ENCODE results near the gene AANAT.

AANAT gene

DNA sequence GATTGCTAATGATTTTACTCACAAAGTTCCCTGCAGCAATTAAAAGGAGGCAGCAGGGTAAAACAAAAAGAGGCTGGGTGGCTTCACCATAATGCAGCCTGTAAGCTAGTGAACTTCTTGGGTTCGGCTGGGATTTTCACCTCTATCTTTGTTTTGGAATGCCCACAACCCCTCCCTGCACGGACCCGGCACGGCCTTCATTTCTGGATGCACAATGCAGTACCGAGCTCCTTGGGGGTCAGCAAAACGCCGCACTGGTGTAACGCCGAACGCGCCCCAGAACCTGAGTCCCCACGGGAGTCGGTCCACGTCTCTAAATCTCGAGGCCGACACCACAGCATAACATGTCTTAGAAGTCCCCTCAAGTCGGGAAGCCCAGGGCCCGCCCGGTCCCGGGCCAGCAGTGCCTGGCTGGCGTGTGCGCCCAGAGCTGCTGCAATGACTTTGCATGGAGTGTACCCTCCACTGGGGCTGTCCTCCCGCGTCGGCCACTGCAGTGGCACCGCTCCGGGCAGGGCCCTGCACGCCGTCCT is 15.2 kb upstream of the AANAT start:
- Histone ChIP-seq H3K4me3 (ENCODE audit: low read length, poor library complexity, severe bottlenecking) (peak overlapping the region; percentile 95), H3K9me2 (replicated peaks; ENCODE audit: low read depth, low read length) (no peaks in the 10 kb centered on the region), H3K79me2 (ENCODE audit: insufficient read depth, low read length) (peaks cover 58% of the 10 kb centered on the region), H2AFZ (ENCODE audit: low read length) (no peak overlapping the region), H3K9me3 (ENCODE audit: insufficient read depth, low read depth, low read length) (no peaks in the 10 kb centered on the region), H3K9ac (ENCODE audit: low read depth, low read length, poor library complexity, severe bottlenecking) (peak overlapping the region; percentile 87), H3K4me1 (ENCODE audit: insufficient read depth, low read length, poor library complexity, severe bottlenecking) (peaks cover 42% of the 10 kb centered on the region), H3K36me3 (ENCODE audit: insufficient read depth, low read length) (no peaks in the 10 kb centered on the region), H3F3A (ENCODE audit: low read depth) (no peaks in the 10 kb centered on the region), H3K4me2 (ENCODE audit: low read depth, low read length, poor library complexity, severe bottlenecking) (peak overlapping the region; percentile 90), H4K20me1 (ENCODE audit: insufficient read depth, low read length, poor library complexity, severe bottlenecking) (peaks cover 52% of the 10 kb centered on the region), H3K27me3 (ENCODE audit: insufficient read depth, low read length, poor library complexity, severe bottlenecking) (no peaks in the 10 kb centered on the region)
- TF ChIP-seq EZH2phosphoT487 (IDR thresholded peaks at IDR 0.05; ENCODE audit: borderline replicate concordance) (no peak), CTCF (conservative IDR thresholded peaks at IDR 0.05; ENCODE audit: low read length) (no peak)

DNA sequence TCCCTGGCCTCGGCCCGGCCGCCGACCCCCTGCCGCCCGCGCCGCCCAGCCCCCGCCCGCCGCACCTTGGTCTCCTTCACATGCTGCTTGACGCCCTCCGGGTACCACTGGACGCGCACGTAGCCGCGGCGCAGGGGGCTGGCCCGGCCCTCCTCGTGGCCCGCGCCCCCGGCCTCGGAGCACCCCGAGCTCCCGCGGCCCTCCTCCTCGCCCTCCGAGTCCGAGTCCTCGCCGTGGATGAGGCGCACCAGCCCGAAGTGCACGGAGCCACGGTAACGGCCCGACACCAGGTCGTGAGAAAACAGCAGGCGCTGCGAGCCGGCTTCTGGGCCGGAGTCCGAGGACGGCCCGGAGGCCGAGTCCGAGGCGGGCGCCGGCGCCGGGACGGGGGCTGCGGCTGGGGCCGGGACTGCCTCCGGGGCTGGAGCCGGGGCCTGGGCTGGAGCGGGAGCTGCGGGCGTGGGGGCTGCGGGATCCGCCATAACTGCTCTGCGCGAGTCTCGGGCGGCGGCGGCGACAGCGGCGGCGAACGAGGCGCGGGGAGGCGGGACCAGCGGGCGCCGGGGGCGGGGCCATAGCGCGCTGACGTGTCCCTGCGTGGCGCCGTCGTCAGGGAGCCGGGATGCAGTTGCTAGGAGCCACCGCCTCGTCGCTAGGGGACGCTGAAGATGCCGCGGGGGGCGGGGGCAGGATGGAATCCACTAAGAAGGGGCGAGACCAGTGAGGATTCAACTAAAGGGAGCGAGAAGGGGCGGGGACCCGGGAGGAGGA is 14.6 kb upstream of the AANAT start, which contains the start of gene UBE2O:
UBE2O (minus strand) TSS at position 493 of the 771 bp plus-strand sequence; CDS start at position 482, 11 bp downstream.
- Histone ChIP-seq H3K79me2 (ENCODE audit: insufficient read depth, low read length) (peaks cover 51% of the 10 kb centered on the region), H3K36me3 (ENCODE audit: insufficient read depth, low read length) (no peaks in the 10 kb centered on the region), H3K4me3 (ENCODE audit: low read length, poor library complexity, severe bottlenecking) (peak within 1 kb of the TSS; percentile 95), H3K4me1 (ENCODE audit: insufficient read depth, low read length, poor library complexity, severe bottlenecking) (peaks cover 36% of the 10 kb centered on the region), H3K4me2 (ENCODE audit: low read depth, low read length, poor library complexity, severe bottlenecking) (peak within 1 kb of the TSS; percentile 90), H3F3A (ENCODE audit: low read depth) (no peaks in the 10 kb centered on the region), H3K9me2 (replicated peaks; ENCODE audit: low read depth, low read length) (no peaks in the 10 kb centered on the region), H4K20me1 (ENCODE audit: insufficient read depth, low read length, poor library complexity, severe bottlenecking) (peaks cover 46% of the 10 kb centered on the region), H3K9ac (ENCODE audit: low read depth, low read length, poor library complexity, severe bottlenecking) (peak within 1 kb of the TSS; percentile 87), H3K27me3 (ENCODE audit: insufficient read depth, low read length, poor library complexity, severe bottlenecking) (no peaks in the 10 kb centered on the region), H2AFZ (ENCODE audit: low read length) (peak within 1 kb of the TSS; percentile 92), H3K9me3 (ENCODE audit: insufficient read depth, low read depth, low read length) (no peaks in the 10 kb centered on the region)
- TF ChIP-seq CTCF (conservative IDR thresholded peaks at IDR 0.05; ENCODE audit: low read length) (peak; percentile 48), EZH2phosphoT487 (IDR thresholded peaks at IDR 0.05; ENCODE audit: borderline replicate concordance) (no peak)

DNA sequence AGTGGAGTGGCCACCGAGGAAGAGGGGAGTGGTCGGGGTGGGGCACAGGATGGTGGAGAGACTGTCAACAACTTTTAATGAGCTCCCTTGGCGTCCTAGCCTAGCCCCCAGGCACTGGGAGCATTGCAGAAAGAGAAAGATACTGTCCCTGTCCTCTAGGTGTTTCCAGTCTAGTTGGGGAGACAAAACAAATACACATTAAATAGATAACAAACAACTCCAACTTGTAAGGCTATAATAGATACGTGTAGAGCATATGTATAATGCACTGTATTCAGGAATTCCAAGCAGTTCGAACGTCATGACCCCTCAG is 14.0 kb upstream of the AANAT start:
- no peaks in the 10 kb centered on the region for H3K36me3 ChIP-seq (ENCODE audit: insufficient read depth, low read length)
- no peaks in the 10 kb centered on the region for H3F3A ChIP-seq (ENCODE audit: low read depth)
- H3K79me2 ChIP-seq (ENCODE audit: insufficient read depth, low read length): peaks cover 46% of the 10 kb centered on the region
- peaks cover 31% of the 10 kb centered on the region for H3K4me1 ChIP-seq (ENCODE audit: insufficient read depth, low read length, poor library complexity, severe bottlenecking)
- no peaks in the 10 kb centered on the region for H3K27me3 ChIP-seq (ENCODE audit: insufficient read depth, low read length, poor library complexity, severe bottlenecking)
- no peaks in the 10 kb centered on the region for H3K9me3 ChIP-seq (ENCODE audit: insufficient read depth, low read depth, low read length)
- no peak overlapping the region for H3K9ac ChIP-seq (ENCODE audit: low read depth, low read length, poor library complexity, severe bottlenecking)
- H2AFZ ChIP-seq (ENCODE audit: low read length): no peak overlapping the region
- TF ChIP-seq CTCF (conservative IDR thresholded peaks at IDR 0.05; ENCODE audit: low read length) (0 out of 2 replicates have a peak, but pooled peaks have one; percentile 6), EZH2phosphoT487 (IDR thresholded peaks at IDR 0.05; ENCODE audit: borderline replicate concordance) (no peak)
- no peaks in the 10 kb centered on the region for H3K9me2 ChIP-seq (replicated peaks; ENCODE audit: low read depth, low read length)
- peaks cover 40% of the 10 kb centered on the region for H4K20me1 ChIP-seq (ENCODE audit: insufficient read depth, low read length, poor library complexity, severe bottlenecking)
- peak overlapping the region; percentile 95 for H3K4me3 ChIP-seq (ENCODE audit: low read length, poor library complexity, severe bottlenecking)
- no peak overlapping the region for H3K4me2 ChIP-seq (ENCODE audit: low read depth, low read length, poor library complexity, severe bottlenecking)
